Ovary (tissue), 3 donors: ENCODE results near the gene KIF13A.

ENCODE experiments used
- POLR2A ChIP-seq: fragments of 450-650 bp; IDR thresholded peaks from one replicate; pipeline ENCODE4 v1.6.1; 2017; ENCODE audit warnings: antibody characterized with exemption, mild to moderate bottlenecking, moderate library complexity
- TF ChIP-seq, protein P1 (sequence below), 3 donors: fragments of 450-650 bp in 2 of 3; fragments of 200-600 bp in 1 of 3; IDR thresholded peaks; one replicate each; pipeline versions ENCODE4 v1.5.1 to v1.8.0; 2016 to 2022; ENCODE audit warnings: antibody characterized with exemption in 3 of 3, mild to moderate bottlenecking in 1 of 3
- donor health status: DM: no; HTN: no; CAD: no.

DNA sequence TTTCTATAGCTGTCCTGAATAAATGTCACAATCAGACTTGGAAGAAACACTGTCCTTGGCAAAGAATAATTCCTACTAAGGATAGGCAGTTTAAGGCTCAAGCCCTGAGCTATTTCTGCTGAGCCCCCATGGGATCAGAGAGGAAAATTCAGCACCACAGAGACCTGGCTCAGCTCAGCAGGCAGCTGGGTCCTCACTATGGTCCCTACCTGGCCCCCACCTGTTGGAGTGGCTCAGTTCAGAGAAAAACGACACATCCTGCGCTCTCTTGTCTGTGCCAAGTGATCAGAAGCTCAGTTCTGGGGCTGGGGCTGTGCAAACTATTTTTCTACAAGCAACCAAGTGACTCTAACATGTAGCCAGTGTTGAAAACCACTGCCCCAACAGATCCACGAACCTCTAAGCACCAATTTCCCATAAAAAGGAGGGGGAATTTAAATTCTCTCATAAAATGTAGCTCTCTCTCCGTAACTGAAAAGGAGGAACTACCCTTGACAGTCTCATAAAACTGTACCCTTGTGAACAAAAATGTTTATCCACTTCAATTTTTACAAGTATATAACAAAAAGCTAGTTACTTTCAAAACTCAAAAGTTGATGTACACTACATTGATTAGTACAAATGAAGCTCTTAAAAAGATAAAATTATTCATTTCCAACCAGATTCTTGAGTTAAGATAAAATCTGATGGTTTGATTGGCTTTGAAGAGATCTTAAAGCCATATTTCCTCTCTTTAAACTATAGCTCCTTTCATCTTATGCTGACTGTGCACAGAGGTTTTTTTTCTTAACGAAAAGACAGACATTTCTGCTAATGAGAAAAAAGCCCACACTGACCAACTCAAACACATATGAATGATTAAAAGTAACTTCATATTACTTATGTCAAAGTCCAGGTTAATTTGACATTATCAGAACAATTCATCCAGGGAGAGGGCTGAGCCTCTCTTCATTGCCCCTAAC is 52.0 kb downstream of the KIF13A start:
- TF ChIP-seq, protein P1, sequence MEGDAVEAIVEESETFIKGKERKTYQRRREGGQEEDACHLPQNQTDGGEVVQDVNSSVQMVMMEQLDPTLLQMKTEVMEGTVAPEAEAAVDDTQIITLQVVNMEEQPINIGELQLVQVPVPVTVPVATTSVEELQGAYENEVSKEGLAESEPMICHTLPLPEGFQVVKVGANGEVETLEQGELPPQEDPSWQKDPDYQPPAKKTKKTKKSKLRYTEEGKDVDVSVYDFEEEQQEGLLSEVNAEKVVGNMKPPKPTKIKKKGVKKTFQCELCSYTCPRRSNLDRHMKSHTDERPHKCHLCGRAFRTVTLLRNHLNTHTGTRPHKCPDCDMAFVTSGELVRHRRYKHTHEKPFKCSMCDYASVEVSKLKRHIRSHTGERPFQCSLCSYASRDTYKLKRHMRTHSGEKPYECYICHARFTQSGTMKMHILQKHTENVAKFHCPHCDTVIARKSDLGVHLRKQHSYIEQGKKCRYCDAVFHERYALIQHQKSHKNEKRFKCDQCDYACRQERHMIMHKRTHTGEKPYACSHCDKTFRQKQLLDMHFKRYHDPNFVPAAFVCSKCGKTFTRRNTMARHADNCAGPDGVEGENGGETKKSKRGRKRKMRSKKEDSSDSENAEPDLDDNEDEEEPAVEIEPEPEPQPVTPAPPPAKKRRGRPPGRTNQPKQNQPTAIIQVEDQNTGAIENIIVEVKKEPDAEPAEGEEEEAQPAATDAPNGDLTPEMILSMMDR (IDR thresholded peaks at IDR 0.05) = no peak
- no peak for TF ChIP-seq POLR2A
